ENCODE results near the gene ENAH.
A peak's percentile ranks its signal among the peaks of the same experiment; 100 is the strongest.
"Not testable (repeated sequence)": the region's sequence is repeated elsewhere in the genome, so short reads cannot be mapped to it uniquely, and the experiment has no call there.

The ENAH gene

DNA sequence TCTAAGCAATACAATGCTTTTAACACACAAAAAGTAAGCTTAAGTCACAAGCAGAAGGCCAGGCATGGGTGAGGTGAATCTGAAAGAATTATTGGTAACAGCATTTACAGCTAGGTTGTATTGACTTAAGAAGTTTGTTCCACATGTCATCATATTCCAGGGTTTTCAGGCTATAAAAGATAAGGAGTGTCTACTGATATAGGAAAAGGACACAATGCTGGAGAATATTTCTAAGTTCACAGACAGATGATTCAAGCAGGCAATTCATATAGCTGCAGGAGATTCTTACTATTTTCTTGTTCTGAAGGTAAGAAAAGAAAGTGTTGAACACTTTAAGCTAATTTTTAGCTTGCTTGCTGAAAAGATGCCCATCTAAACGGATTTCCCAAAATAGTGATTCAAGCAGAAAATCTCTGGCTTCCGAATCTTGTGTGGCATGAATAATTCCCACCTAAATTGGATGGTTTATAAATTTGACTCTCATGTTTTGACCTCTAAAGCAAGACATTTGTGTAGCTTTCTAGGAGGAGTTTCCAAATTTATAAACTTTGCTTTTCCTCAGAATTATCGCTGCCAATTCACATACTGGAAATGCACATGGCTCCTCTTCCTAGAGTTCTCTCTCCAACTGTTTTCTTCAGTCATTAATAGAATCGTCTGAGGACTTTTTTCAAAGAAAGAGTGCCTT, 129.5 kb downstream of the ENAH start:
- no peak for DNase-seq (ENCODE audit: low read depth)

GRCh38 chr1:225522588-225523262, 130.2 kb downstream of the ENAH start:
- DNase-seq (ENCODE audit: low read depth) = no peak

DNA sequence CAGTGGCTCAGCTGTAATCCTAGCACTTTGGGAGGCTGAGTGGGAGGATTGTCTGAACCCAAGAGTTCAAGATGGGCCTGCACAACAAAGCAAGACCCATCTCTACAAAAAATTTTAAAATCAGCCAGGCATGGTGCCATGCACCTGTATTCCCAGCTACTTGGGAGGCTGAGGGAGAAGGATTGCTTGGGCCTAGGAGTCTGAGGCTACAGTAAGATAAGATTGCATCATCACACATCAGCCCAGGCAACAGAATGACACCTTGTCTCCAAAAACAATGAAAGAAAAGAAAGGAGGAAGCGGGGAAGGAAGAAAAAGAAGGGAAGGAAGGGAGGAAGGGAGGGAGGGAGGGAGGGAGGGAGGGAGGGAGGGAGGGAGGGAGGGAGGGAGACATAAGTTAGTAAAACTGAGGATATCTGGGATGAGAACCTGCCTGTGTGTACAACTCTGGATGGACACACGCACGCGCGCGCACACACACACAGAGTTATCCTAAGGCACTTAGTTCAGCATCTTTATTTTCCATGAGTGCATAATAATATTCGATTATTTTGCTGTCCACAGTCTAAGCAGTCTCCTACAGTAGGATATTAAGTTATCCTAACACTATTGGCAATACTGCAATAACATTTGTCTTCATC, 132.2 kb downstream of the ENAH start:
- no peak for DNase-seq (ENCODE audit: low read depth)

GRCh38 chr1:225519166-225519863, 133.6 kb downstream of the ENAH start:
- no peak for DNase-seq (ENCODE audit: low read depth)

GRCh38 chr1:225517697-225518096, 135.2 kb downstream of the ENAH start:
- DNase-seq (ENCODE audit: low read depth) = no peak

GRCh38 chr1:225517221-225517620, 135.7 kb downstream of the ENAH start:
- no peak for DNase-seq (ENCODE audit: low read depth)

- DNase-seq (ENCODE audit: low read depth) = no peak
These were observed 138.2 kb downstream of the ENAH start for GRCh38 chr1:225514671-225515081.

DNA sequence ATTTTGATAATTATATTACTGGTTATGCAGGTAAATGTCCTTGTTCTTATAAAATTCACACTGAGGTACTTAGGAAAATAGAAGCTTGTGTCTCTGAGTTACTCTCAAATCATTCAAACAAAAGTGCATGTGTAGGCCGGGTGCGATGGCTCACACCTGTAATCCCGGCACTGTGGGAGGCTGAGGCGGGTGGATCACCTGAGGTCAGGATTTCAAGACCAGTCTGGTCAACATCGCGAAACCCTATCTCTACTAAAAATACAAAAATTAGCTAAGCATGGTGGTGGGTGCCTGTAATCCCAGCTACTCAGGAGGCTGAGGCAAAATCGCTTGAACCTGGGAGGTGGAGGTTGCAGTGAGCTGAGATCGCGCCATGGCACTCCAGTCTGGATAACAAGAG, 139.3 kb downstream of the ENAH start:
- not testable (repeated sequence) for DNase-seq (ENCODE audit: low read depth)

DNA sequence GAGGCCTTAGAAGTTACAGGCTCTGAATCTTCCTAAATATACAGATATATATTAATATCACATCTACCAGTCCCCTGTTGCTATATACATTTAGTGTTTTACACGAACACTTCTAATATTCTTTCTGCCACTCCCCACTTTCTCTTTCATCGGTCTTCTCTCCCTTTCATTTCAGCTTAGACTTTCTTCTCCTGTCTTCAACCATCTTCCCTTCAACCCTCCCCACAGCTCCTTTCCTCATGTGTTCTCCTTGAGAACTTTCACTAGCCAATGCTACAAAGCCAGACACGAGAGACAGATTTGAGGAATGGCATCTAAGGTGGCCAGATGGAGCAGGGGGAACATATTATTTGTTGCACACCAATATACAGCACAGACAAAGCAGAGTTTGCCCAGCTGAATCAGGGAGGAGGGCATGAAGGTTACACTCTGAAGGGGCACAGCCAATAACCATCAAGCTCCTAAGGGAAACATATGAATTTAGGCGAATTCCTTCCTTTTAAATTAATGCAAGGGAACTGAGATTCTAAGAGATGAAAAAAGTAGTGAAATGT, 141.0 kb downstream of the ENAH start:
- no peak for DNase-seq (ENCODE audit: low read depth)

DNA sequence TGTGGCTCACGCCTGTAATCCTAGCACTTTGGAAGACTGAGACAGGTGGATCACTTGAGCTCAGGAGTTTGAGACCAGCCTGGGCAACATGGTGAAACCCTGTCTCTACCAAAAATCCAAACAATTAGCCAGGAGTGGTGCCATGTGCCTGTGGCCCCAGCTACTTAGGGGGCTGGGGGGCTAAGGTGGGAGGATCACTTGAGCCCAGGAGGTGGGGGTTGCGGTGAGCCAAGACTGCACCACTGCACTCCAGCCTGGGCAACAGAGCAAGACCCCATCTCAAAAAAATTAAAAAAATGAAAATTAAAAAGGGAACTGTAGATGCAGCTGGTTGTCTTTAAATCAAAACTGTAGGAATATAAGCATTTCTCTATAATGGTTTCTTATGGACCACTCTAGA, 142.2 kb downstream of the ENAH start:
- not testable (repeated sequence) for DNase-seq (ENCODE audit: low read depth)

- no peak for DNase-seq (ENCODE audit: low read depth)
These were observed 143.2 kb downstream of the ENAH start for GRCh38 chr1:225509770-225510169.

DNA sequence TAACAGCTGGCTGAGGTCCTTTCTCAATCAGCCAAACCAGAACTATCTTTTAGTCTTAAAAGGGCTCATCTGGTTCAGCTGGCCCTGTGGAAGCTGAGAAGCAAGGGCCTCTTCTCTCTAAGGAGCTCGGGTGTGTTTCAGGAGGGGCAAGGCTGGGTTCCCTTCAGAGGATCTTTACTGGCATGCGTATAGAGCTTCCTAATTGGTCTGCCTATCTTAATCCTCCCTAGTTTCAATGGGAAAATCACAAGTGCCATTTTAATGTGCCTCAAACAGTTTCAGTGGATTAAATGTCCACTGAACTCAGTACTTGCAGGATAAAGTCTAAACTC, 143.6 kb downstream of the ENAH start:
- no peak for DNase-seq (ENCODE audit: low read depth)

DNA sequence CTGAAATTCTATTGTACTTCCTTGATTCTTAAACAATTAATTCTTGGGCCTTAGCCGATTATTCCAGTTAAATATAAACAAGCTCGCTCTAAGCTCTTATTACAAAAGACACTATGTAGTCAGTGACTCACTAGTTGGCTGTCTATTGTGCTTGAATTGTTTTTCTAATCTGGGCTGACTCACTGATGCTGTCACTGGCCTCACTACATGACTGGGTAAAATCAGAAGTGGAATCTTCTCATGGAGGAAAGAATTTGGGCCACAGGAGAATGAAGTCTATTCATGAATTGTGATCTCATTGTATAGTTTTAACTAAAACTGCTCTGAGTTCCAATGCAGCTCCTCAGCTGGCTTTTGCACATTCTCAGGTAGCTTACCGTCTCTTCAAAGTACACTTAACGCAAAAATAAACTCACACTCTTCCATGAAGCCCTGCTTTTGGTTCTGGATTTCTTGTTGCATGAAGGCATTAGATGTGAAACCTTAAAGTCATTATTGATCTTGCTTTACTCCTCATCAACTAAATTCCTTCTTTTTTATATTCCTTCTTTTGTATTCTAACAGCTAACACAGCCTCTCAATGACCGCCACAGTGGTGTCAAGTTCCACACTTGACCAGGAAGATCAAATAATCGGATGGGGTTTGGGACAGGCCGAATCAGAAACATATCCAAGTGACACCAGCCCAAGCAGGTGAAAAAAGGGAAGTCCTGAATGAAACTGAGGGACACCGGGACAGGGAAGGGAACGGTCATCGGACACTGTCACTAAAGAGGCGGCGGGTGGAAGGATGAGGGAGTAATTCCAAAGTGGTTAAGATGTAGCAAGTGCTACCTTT, 144.2 kb downstream of the ENAH start:
- DNase-seq (ENCODE audit: low read depth) = peak; percentile 76

GRCh38 chr1:225506727-225507126, 146.2 kb downstream of the ENAH start:
- no peak for DNase-seq (ENCODE audit: low read depth)

DNA sequence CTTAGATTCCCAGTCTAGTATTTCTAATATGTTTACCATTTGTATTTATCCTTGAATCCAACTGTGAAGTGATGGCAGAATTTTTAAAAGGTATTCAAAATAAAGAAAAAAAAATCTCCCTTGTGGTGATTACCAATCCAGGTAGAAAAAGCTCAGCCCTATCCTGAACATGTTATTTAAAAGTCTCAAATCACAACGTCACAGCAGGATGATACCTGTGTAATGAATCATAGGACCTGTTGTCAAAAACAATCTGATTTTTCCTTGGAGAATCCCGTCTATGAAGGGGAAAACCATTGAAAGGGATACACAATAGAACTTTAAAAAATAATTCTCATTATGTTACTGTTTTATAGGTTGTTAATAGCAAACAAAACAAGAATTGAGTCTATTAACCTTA, 148.1 kb downstream of the ENAH start:
- no peak for DNase-seq (ENCODE audit: low read depth)

GRCh38 chr1:225500624-225501192, 152.2 kb downstream of the ENAH start:
- no peak for DNase-seq (ENCODE audit: low read depth)

DNA sequence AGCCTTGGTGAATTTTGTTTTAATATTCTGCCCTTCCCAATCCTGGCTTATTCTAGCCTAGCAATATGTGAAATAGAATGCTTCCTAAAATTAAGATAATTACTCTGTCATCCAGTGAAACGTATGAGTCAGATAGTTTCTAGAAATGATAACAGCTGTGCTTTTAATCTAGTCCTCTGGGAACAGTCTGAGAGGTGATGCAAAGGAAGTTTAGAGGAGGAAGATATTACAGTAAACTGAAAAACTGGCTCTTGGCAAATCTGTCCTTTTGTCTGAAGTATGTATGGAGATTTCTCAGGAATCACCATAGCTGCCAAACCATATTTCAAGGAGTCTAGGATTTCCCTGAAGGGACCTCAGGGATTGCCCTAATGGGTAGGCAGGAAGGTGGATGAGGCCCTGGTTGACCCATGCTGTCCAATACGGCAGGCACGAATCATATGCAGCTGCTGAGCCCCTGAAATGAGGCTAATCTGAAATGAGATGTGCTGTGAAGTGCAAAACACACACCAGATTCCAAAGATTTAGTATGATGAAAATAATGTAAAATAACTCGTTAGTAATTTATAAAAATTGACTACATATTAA, 154.3 kb downstream of the ENAH start:
- no peak for DNase-seq (ENCODE audit: low read depth)

- DNase-seq (ENCODE audit: low read depth) = no peak
These were observed 158.0 kb downstream of the ENAH start for GRCh38 chr1:225494789-225495359.

DNA sequence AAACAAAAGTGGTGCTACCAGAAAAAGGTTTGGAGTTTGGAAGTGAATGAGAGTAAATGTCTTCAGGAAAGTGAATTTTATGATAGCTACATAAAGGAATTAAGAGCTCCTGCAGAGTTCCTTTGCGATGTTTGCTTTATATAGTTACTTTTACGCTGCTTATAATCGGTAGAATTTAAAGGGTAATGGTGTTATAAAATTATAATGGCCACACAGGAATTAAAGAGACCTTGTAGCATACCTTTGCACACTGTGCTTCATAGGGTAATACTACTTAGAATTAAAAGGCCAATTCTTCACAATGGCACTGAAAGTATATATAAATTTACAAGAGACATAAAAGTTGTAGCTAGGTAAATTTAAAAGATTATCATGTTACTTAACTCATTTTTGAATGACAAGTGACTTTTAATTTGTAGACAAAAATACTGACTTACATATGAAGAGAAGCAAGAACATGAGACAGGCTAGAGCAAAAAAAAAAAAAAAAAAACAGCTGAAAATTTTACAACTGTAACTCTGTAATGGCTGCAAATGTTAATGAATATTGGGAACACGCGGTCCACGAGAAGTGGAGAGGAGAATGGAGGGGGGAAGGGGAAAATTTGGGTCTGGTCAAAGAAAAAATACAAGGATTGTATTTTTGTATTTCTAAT, 159.2 kb downstream of the ENAH start:
- DNase-seq (ENCODE audit: low read depth) = no peak

DNA sequence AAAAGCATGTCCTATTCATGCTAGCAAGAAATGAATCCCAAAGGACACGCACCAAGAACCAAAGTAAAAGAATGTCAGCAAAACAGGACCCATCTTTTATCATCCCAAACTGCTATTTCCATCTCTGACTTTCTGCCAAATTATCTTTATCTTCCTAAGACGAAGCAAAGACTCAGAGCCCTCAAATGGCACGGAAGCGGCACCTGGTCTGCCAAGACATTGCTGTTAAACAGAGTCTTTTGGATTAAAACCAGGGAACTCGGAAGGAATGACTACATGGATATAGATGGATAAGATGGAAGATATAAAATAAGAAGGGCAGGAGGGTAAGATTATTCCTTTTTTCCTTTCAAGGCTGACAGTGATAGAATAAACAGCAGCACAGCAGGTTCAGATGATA, 164.2 kb downstream of the ENAH start:
- DNase-seq (ENCODE audit: low read depth) = no peak
